ENCODE data around the gene PCAT7. TPM values are rescaled to one million over a fixed set of nuclear protein-coding genes. Genes with fewer than 3 reads are reported as not detected.

PCAT7 gene
- polyA plus RNA-seq, 1 donor (not counting 4 experiments of a cell fraction or from before 2014, with no cell fraction given): not detected

DNA sequence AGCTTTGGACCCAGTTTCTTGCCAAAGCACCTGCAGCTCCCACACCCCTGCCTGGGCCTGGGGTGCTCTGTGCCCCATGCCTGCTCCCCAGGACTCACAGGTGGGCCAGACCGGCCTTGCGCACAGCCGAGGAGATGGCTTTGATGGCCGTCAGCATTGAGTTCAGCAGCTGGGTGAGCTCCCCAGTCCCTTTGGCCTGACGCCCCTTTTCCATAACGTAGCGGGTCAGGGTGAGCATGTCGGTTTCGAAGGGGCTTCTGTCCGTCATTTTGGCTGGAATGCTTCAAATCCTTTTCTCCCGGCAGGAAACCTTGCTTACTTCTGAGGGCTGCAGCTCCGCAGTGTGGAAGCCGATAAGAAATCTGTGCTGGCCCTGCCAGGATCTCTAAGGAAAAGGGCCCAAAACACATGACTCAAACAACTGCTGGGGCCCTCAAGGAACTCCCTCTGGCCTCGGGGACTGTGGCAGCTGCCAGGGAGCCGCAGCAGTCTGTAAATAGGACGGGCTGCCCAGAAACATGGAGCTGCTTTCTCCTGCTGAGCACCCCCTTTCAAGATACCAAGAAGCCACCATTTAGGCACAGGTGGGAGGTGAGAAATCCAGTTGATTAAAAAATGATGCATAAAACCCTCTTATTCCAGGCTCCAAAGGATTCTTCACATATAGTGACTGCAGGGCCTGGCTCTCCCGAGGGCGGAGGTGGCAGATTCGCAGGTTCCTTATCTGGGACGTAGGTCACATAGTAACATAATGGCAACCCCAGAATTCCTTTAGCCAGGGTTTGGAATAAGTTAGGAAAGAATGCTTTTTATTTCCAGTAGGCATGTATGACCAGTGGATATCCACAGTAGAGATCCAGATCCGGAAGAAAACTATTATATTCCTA lies 38.8 kb downstream of the PCAT7 start, which contains the start of gene FBP2:
Gene FBP2, minus strand, starts transcription at position 366 of the 887 bp plus-strand sequence. Its CDS starts 98 bp downstream, at position 268.
- no peak for TF ChIP-seq EZH2 (IDR thresholded peaks at IDR 0.05; ENCODE audit: low read length)
- no peak for TF ChIP-seq CTCF (optimal IDR thresholded peaks at IDR 0.05 in 1 of 3, IDR thresholded peaks at IDR 0.05 in 1 of 3, conservative IDR thresholded peaks at IDR 0.05 in 1 of 3; ENCODE audit: extremely low read depth in 1 of 3, insufficient read depth in 2 of 3, low read length in 3 of 3)
- H3K9ac ChIP-seq (ENCODE audit: control insufficient read depth, extremely low read depth, insufficient read depth, low read length): no peak within 1 kb of the TSS
- no peaks in the 10 kb centered on the region for H3K9me1 ChIP-seq (ENCODE audit: control insufficient read depth, extremely low read depth, insufficient read depth, low read length)
- H3K36me3 ChIP-seq (ENCODE audit: control insufficient read depth in 2 of 2, extremely low read depth in 1 of 2, insufficient read depth in 2 of 2, low read length in 2 of 2): no peaks in the 10 kb centered on the region
- no peaks in the 10 kb centered on the region for H3K4me1 ChIP-seq (ENCODE audit: control insufficient read depth, extremely low read depth, insufficient read depth, low read length)
- FAIRE-seq (no peak), DNase-seq (ENCODE audit: low read depth, low spot score) (no peak)
- no peak within 1 kb of the TSS for H3K27ac ChIP-seq (ENCODE audit: control insufficient read depth, insufficient read depth, low read length)
- no peaks in the 10 kb centered on the region for H3K9me3 ChIP-seq (ENCODE audit: control insufficient read depth, low read depth, low read length)
- no peak within 1 kb of the TSS for H3K4me3 ChIP-seq (ENCODE audit: control insufficient read depth in 2 of 3, extremely low read depth in 1 of 3, insufficient read depth in 2 of 3, low read depth in 1 of 3, low read length in 3 of 3)
- dilution Hi-C loops (cut with MboI; ENCODE audit: extremely low pct_ligation_motif_present, low sequenced_read_pairs): no loop called here
- H4K20me1 ChIP-seq (ENCODE audit: control insufficient read depth, extremely low read depth, insufficient read depth, low read length): no peaks in the 10 kb centered on the region
- H2AFZ ChIP-seq (ENCODE audit: control insufficient read depth, low read length): no peak within 1 kb of the TSS
- no peaks in the 10 kb centered on the region for H3K79me2 ChIP-seq (ENCODE audit: control insufficient read depth, insufficient read depth, low read length)
- no peak within 1 kb of the TSS for H3K4me2 ChIP-seq (ENCODE audit: control insufficient read depth, extremely low read depth, insufficient read depth, low read depth, low read length)
- H3K27me3 ChIP-seq (ENCODE audit: control insufficient read depth, extremely low read depth, insufficient read depth, low read length): peaks cover 6% of the 10 kb centered on the region

DNA sequence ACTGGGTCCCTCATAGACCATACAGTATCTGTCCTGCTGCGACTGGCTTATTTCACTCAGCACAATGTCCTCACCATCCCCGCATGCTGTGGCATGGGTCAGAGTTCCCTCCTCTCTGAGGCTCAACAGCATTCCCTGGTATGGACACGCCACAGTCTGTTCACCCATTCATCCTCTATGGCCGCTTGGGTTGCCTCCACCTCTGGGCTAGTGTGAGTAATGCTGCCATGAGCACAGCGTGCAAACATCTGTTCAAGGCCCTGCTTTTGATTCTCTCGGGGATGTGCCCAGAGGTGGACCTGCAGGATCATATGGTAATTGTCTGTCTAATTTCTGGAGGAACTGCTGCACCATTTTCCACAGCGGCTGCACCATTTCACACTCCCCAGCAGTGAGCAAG lies 44.2 kb downstream of the PCAT7 start:
- no peaks in the 10 kb centered on the region for H3K9me3 ChIP-seq (ENCODE audit: control insufficient read depth, low read depth, low read length)
- H3K4me3 ChIP-seq (ENCODE audit: control insufficient read depth in 2 of 3, extremely low read depth in 1 of 3, insufficient read depth in 2 of 3, low read depth in 1 of 3, low read length in 3 of 3): no peak overlapping the region
- H3K27me3 ChIP-seq (ENCODE audit: control insufficient read depth, extremely low read depth, insufficient read depth, low read length): peaks cover 3% of the 10 kb centered on the region
- no peaks in the 10 kb centered on the region for H3K4me1 ChIP-seq (ENCODE audit: control insufficient read depth, extremely low read depth, insufficient read depth, low read length)
- no peaks in the 10 kb centered on the region for H4K20me1 ChIP-seq (ENCODE audit: control insufficient read depth, extremely low read depth, insufficient read depth, low read length)
- no peaks in the 10 kb centered on the region for H3K79me2 ChIP-seq (ENCODE audit: control insufficient read depth, insufficient read depth, low read length)
- dilution Hi-C loops (cut with MboI; ENCODE audit: extremely low pct_ligation_motif_present, low sequenced_read_pairs): no loop called here
- H3K4me2 ChIP-seq (ENCODE audit: control insufficient read depth, extremely low read depth, insufficient read depth, low read depth, low read length): no peak overlapping the region
- no peaks in the 10 kb centered on the region for H3K9me1 ChIP-seq (ENCODE audit: control insufficient read depth, extremely low read depth, insufficient read depth, low read length)
- no peaks in the 10 kb centered on the region for H3K36me3 ChIP-seq (ENCODE audit: control insufficient read depth in 2 of 2, extremely low read depth in 1 of 2, insufficient read depth in 2 of 2, low read length in 2 of 2)
- FAIRE-seq (no peak), DNase-seq (ENCODE audit: low read depth, low spot score) (no peak)
- no peak overlapping the region for H3K27ac ChIP-seq (ENCODE audit: control insufficient read depth, insufficient read depth, low read length)
- H2AFZ ChIP-seq (ENCODE audit: control insufficient read depth, low read length): no peak overlapping the region
- H3K9ac ChIP-seq (ENCODE audit: control insufficient read depth, extremely low read depth, insufficient read depth, low read length): no peak overlapping the region
- no peak for TF ChIP-seq CTCF (optimal IDR thresholded peaks at IDR 0.05 in 1 of 3, IDR thresholded peaks at IDR 0.05 in 1 of 3, conservative IDR thresholded peaks at IDR 0.05 in 1 of 3; ENCODE audit: extremely low read depth in 1 of 3, insufficient read depth in 2 of 3, low read length in 3 of 3)
- no peak for TF ChIP-seq EZH2 (IDR thresholded peaks at IDR 0.05; ENCODE audit: low read length)

All from keratinocyte (primary cell).